Lower leg skin (tissue), 4 donors: ENCODE results near the gene UBE2F. TPM values are rescaled to one million over a fixed set of nuclear protein-coding genes. Genes with fewer than 3 reads are reported as not detected.
"Not testable (repeated sequence)": the region's sequence is repeated elsewhere in the genome, so short reads cannot be mapped to it uniquely, and the experiment has no call there.

Experiments
- DNase-seq, 2 donors: peaks; one replicate each; pipeline ENCODE4 v3.0.0-alpha.2; 2019; ENCODE audit warnings: low spot score in 2 of 2
- H3K4me3 ChIP-seq: fragments of 200-600 bp; sonication (generic); 2 replicates; pipeline ENCODE4 v1.5.1; 2017; ENCODE audit warnings: mild to moderate bottlenecking, low read depth; ENCODE audit not compliant: poor library complexity, severe bottlenecking
- CTCF ChIP-seq, 3 donors: fragments of 450-650 bp; IDR thresholded peaks; one replicate each; pipeline ENCODE4 v1.5.1; 2016; ENCODE audit warnings: antibody characterized with exemption in 3 of 3, mild to moderate bottlenecking in 3 of 3, moderate library complexity in 2 of 3
- POLR2A ChIP-seq, 2 donors: fragments of 450-650 bp; IDR thresholded peaks; one replicate each; pipeline ENCODE4 v1.6.1; 2016 to 2017; ENCODE audit warnings: antibody characterized with exemption in 2 of 2, mild to moderate bottlenecking in 1 of 2, moderate library complexity in 1 of 2
- WGBS, 2 donors: methylation state at CpG; one replicate each; pipeline ENCODE4 v1.1.5; 2018; 5-methylcytosine and 5-hydroxymethylcytosine counted together
- intact Hi-C: fragments of 100-400 bp; cut with DNase I; formaldehyde crosslinking; loops from one replicate; pipeline ENCODE4 v1.15.0; 2023; ENCODE audit warnings: low total_unique reads
- total RNA-seq, 4 donors: library from RNA; depleted of rRNA; stranded (reverse); fragments of >200 nt; gene quantifications; one replicate each; pipeline ENCODE4 v1.1.0, GENCODE V29; 2016

The UBE2F gene
- total RNA-seq, 4 donors from 2014 or later, result 32.8 to 46.9 (median 33.3) TPM

DNA sequence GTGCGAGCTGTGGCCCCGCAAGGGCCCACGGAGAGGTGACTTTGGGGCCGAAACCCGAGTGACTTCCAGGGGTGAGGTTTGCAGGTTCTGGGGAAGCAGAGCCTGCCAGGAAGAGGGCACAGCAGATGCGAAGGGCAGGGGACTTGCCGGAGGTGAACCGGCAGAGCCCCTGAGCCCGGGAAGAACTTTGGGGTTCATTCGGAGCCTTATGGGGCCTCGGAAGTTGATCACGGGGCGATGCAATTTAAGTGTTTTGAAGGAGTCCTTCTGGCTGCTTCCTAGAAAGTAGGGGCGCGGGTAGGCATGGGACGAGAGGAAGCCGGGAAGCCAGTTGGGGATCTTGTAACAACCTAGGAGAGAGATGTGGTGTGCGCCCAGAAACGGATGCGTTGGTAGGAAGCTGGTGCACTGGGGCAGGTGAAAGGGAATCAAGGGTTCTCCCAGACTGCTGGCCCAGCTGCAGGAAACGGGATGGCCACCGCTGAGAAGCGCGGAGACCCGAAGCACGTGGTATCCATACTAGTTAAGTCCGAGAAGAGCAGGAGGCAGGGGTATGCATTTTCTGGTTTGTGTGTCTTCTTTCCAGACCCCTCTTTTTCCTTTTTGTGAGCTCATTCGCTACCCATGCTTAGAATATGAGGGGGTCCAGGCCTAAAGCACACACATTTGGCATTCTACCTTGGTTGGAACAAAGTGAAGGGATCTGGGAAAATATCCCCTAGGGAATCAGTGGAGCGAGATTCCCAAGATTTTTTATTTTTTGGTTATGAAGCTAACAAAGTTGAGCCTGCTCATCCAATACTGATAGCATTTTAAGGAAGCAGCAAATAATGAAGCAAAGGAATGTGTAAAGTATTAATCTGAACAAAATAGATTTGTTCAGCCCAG, 94.7 kb downstream of the UBE2F start:
- TF ChIP-seq POLR2A (IDR thresholded peaks at IDR 0.05) (no peak), CTCF (IDR thresholded peaks at IDR 0.05) (no peak)
- peak in 1 of 2 donors; percentile 86 for DNase-seq
- intact Hi-C loops, result no loop called here
- H3K4me3 ChIP-seq, result peak overlapping the region; percentile 71
- WGBS, 2 donors, result 3 to 4% methylated on average over 29 of the region's 29 CpGs

DNA sequence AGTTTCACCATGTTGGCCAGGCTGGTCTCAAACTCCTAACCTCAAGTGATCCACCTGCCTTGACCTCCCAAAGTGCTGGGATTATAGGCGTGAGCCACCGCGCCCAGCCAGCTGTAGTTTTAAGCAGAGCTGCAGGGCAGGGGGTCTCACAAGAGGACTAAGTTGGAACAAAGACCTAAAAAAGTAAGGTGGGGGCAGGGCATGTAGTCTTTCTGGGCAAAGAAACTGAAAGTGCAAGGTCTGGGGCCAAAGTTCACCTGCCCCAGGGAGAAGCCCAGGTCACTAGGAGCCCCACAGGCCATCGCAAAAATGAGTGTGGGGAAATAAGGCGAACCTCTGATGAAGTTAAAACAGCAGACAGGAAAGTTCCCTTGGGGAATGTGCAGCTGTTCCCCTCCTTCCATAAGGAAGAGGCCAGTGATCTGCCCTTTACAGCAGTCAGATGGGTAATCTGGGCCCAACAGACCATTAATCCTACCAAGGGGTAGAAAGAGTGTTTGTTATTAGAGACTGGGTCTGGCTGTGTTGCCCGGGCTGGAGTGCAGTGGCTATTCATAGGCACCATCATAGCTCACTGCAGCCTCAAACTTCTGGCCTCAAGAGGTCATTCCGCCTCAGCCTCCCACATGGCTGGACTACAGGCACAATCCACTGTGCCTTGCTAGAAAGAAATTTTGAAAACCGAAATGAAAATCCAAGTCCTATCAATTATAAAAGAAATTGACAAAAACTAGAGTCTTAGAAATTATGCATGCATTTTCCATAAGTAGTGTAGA, 96.8 kb downstream of the UBE2F start:
- WGBS, 2 donors, result 94 to 97% methylated on average over 8 of the region's 8 CpGs
- TF ChIP-seq POLR2A (IDR thresholded peaks at IDR 0.05) (no peak), CTCF (IDR thresholded peaks at IDR 0.05) (no peak)
- peak in 1 of 2 donors; percentile 64 for DNase-seq
- intact Hi-C loops, result no loop called here
- no peak overlapping the region for H3K4me3 ChIP-seq

DNA sequence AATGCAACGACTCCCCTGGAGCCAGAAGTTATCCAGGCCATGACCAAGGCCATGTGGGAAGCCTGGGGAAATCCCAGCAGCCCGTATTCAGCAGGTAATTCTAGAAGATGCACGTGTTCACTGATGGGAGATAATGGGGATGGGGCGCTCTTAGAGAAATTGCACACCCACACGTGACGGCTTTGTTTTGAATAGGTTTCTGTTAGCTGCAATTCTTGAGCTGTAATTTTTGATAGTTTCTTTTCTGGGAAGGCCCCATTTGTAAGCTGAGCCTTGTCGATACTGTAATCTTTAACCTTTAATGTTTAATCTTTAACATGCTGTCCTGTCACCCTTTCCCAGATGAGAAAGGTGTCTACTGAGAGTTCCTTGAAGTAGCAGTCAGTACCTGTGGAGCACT, 97.6 kb downstream of the UBE2F start:
- intact Hi-C loops, result no loop called here
- TF ChIP-seq CTCF (IDR thresholded peaks at IDR 0.05) (no peak), POLR2A (IDR thresholded peaks at IDR 0.05) (no peak)
- WGBS, 2 donors, result 78 to 91% methylated on average over 7 of the region's 7 CpGs
- DNase-seq, result peak in 1 of 2 donors; percentile 20
- no peak overlapping the region for H3K4me3 ChIP-seq

GRCh38 chr2:238065071-238065846, 98.4 kb downstream of the UBE2F start:
- 86% methylated on average over 18 of the region's 18 CpGs for WGBS, 2 donors
- TF ChIP-seq CTCF (IDR thresholded peaks at IDR 0.05) (no peak), POLR2A (IDR thresholded peaks at IDR 0.05) (no peak)
- H3K4me3 ChIP-seq, result no peak overlapping the region
- intact Hi-C loops, result no loop called here
- no peak for DNase-seq

- 86% methylated on average over 9 of the region's 9 CpGs for WGBS, 2 donors
- intact Hi-C loops, result no loop called here
- DNase-seq, result no peak
- TF ChIP-seq CTCF (IDR thresholded peaks at IDR 0.05) (no peak), POLR2A (IDR thresholded peaks at IDR 0.05) (no peak)
- no peak overlapping the region for H3K4me3 ChIP-seq
Observed at GRCh38 chr2:238066218-238066617, 99.4 kb downstream of the UBE2F start.

GRCh38 chr2:238066718-238067117, 99.9 kb downstream of the UBE2F start:
- intact Hi-C loops, H3K4me3 ChIP-seq, DNase-seq: not testable (repeated sequence)
- 94 to 95% methylated on average over 7 of the region's 7 CpGs for WGBS, 2 donors
